A549 (cell line): Measurements from ENCODE around the gene PAIP2. TPM values are rescaled to one million over a fixed set of nuclear protein-coding genes. Genes with fewer than 3 reads are reported as not detected.

Experiments
- ATAC-seq, 2 experiments: fragments of 200-7000 bp in 1 of 2; fragments of >200 bp in 1 of 2; cut with Nextera tagmentation in 1 of 2; cut with Tn5 transposase in 1 of 2; 3 replicates each; pipeline versions ENCODE4 v1.8.0 to v1.9.1; 2018 to 2020; ENCODE audit warnings: mild to moderate bottlenecking in 1 of 2, moderate library complexity in 1 of 2
- CTCF ChIA-PET: fragments of 300-600 bp; sonication (Branson Sonifier 250); formaldehyde crosslinking; extraction: SDS; loops from one replicate; lab custom pipeline; 2021; ENCODE audit warnings: antibody characterized with exemption, inconsistent platforms; lab: Yijun Ruan, JAX
- POLR2A ChIA-PET: fragments of 350-600 bp; formaldehyde crosslinking; extraction: SDS; loops from one replicate; lab custom pipeline; 2021; ENCODE audit warnings: antibody characterized with exemption, inconsistent platforms; lab: Yijun Ruan, JAX
- DNase-seq, 2 experiments: peaks; one replicate each; pipeline versions ENCODE4 v3.0.0 to v3.0.0-alpha.2; 2011 to 2016; ENCODE audit warnings: low read depth in 1 of 2, low spot score in 1 of 2
- FAIRE-seq: peaks from 2 replicates; lab custom pipeline; 2011; peaks lifted over from hg19 to GRCh38; lab: Jason Lieb, UNC
- H3K27ac ChIP-seq, 2 experiments: fragments of >200 bp; sonication (Bioruptor Twin); formaldehyde crosslinking; 3 replicates each; pipeline ENCODE4 v1.5.1; 2016 to 2017
- H3K4me1 ChIP-seq: fragments of >200 bp; sonication (Bioruptor Twin); formaldehyde crosslinking; 3 replicates; pipeline ENCODE4 v1.6.1; 2016
- H3K4me2 ChIP-seq: fragments of >200 bp; sonication (Bioruptor Twin); formaldehyde crosslinking; 3 replicates; pipeline ENCODE4 v1.6.1; 2016
- H3K4me3 ChIP-seq: fragments of >200 bp; sonication (Bioruptor Twin); formaldehyde crosslinking; 3 replicates; pipeline ENCODE4 v1.5.1; 2016
- H3K9me3 ChIP-seq: fragments of >200 bp; sonication (Bioruptor Twin); formaldehyde crosslinking; 3 replicates; pipeline ENCODE4 v1.6.1; 2016
- BHLHE40 ChIP-seq: IDR thresholded peaks from 2 replicates; pipeline ENCODE4 v1.6.1; 2012; ENCODE audit warnings: low read depth, low read length, inconsistent platforms
- CBX8 ChIP-seq: fragments of 200-600 bp; sonication (generic); IDR thresholded peaks from 2 replicates; pipeline ENCODE4 v1.6.1; 2016
- CHD4 ChIP-seq: fragments of 200-600 bp; sonication (generic); IDR thresholded peaks from 2 replicates; pipeline ENCODE4 v1.6.1; 2016; ENCODE audit warnings: antibody characterized with exemption, mild to moderate bottlenecking, borderline replicate concordance
- EHF ChIP-seq: fragments of 250-450 bp; sonication (Bioruptor Pico); IDR thresholded peaks from 2 replicates; pipeline ENCODE4 v1.5.0; 2020; ENCODE audit warnings: mild to moderate bottlenecking
- EHMT2 ChIP-seq: fragments of 200-600 bp; sonication (generic); IDR thresholded peaks from 2 replicates; pipeline ENCODE4 v1.6.1; 2016; ENCODE audit warnings: antibody characterized with exemption, low read depth, mild to moderate bottlenecking, moderate library complexity
- ESRRA ChIP-seq: fragments of 150-350 bp; IDR thresholded peaks from 2 replicates; pipeline ENCODE4 v1.6.1; 2014; ENCODE audit warnings: mild to moderate bottlenecking, low read length, borderline replicate concordance
- FOSL2 ChIP-seq, 2 experiments: fragments of 450-650 bp in 1 of 2; fragments of >200 bp in 1 of 2; sonication (Bioruptor Twin) in 1 of 2; formaldehyde crosslinking; IDR thresholded peaks; 2 replicates each; pipeline versions ENCODE4 v1.5.0 to v1.6.1; 2016 to 2020; ENCODE audit warnings: mild to moderate bottlenecking in 1 of 2, moderate library complexity in 1 of 2
- GATA3 ChIP-seq: IDR thresholded peaks from 2 replicates; pipeline ENCODE4 v1.6.1; 2012; ENCODE audit warnings: borderline replicate concordance
- HOXA7 ChIP-seq: fragments of 250-450 bp; sonication (Bioruptor Pico); IDR thresholded peaks from 2 replicates; pipeline ENCODE4 v1.5.0; 2020; ENCODE audit warnings: mild to moderate bottlenecking, moderate library complexity
- HOXB13 ChIP-seq: fragments of 250-450 bp; sonication (Bioruptor Pico); IDR thresholded peaks from 2 replicates; pipeline ENCODE4 v1.5.0; 2020; ENCODE audit warnings: low read depth, mild to moderate bottlenecking, moderate library complexity
- JUNB ChIP-seq: fragments of >200 bp; sonication (Bioruptor Twin); formaldehyde crosslinking; IDR thresholded peaks from 2 replicates; pipeline ENCODE4 v1.6.1; 2016
- KDM1A ChIP-seq: fragments of 200-600 bp; sonication (generic); IDR thresholded peaks from 2 replicates; pipeline ENCODE4 v1.6.1; 2016; ENCODE audit warnings: low read depth, mild to moderate bottlenecking
- MAZ ChIP-seq: fragments of 150-350 bp; IDR thresholded peaks from 2 replicates; pipeline ENCODE4 v1.6.1; 2014; ENCODE audit warnings: antibody characterized with exemption, low read depth, low read length, borderline replicate concordance
- NR3C1 ChIP-seq: fragments of >200 bp; sonication (Bioruptor Twin); formaldehyde crosslinking; IDR thresholded peaks from 3 replicates; pipeline ENCODE4 v1.6.1; 2017
- POLR2AphosphoS2 ChIP-seq: conservative IDR thresholded peaks from 2 replicates; pipeline ENCODE4 v1.6.1; 2012; ENCODE audit warnings: low read length, improper control_type of control experiment, inconsistent platforms
- RCOR1 ChIP-seq: fragments of 150-350 bp; IDR thresholded peaks from 2 replicates; pipeline ENCODE4 v1.6.1; 2014; ENCODE audit warnings: antibody characterized with exemption, low read length, low read depth
- SMC3 ChIP-seq: fragments of >200 bp; sonication (Bioruptor Twin); formaldehyde crosslinking; IDR thresholded peaks from 3 replicates; pipeline ENCODE4 v1.6.1; 2018; ENCODE audit warnings: inconsistent platforms
- ZSCAN20 ChIP-seq: fragments of 250-450 bp; sonication (Bioruptor Pico); IDR thresholded peaks from 2 replicates; pipeline ENCODE4 v1.8.0; 2022; ENCODE audit warnings: mild to moderate bottlenecking, moderate library complexity
- WGBS: methylation state at CpG from one replicate; pipeline ENCODE4 v1.1.6; 2017; ENCODE audit errors: missing lambda C conversion rate; 5-methylcytosine and 5-hydroxymethylcytosine counted together
- polyA plus RNA-seq, 4 experiments: library from polyadenylated mRNA; depleted of rRNA in 3 of 4; stranded (reverse); fragments of >200 nt; fragmentation: RNase III in 1 of 4; extraction: RNeasy Plus Mini Kit Qiagen cat#74134 plus additional on column Dnase treatment in 1 of 4; gene quantifications; 2 replicates in 3 of 4; 3 replicates in 1 of 4; pipeline ENCODE4 v1.2.3, GENCODE V29; 2011 to 2017
- TF ChIP-seq, protein P1 (sequence below): IDR thresholded peaks from 2 replicates; pipeline ENCODE4 v1.6.1; 2012; ENCODE audit warnings: low read depth, borderline replicate concordance
- TF ChIP-seq, protein P2 (sequence below): fragments of >200 bp; sonication (Bioruptor Twin); formaldehyde crosslinking; IDR thresholded peaks from 3 replicates; pipeline ENCODE4 v1.6.1; 2016
- TF ChIP-seq, protein P3 (sequence below): fragments of >200 bp; sonication (Bioruptor Twin); formaldehyde crosslinking; IDR thresholded peaks from 3 replicates; pipeline ENCODE4 v1.5.1; 2016

Gene PAIP2
- polyA plus RNA-seq, 2 of the 4 experiments (the other 2 are of a cell fraction) = 109 to 128 TPM

DNA sequence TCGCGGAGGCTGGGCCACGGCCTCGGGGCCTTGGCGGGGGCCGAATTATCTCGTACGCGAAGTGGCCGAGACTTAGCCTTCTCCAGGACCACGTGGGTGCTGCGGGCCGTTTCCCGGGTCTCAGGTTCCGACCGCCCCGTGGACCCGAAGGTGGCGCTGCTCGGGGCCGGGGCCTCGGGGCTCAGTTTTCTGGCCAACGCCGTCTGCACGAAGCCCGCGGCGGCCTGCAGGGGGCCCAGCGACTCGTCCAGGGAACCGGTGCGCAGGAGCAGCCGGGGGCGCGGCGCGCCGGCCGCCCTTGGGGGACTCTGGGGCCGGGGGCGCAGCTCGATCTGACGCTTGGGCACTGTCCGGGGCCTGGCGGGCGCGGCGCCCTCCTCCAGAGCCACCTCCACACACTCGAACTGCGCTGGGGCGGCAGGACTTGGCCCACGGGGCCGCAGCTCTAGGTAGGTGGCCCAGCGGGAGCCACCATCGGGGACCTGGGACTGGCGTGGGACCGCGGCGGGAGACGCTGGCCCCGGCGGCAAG lies 52.5 kb downstream of the PAIP2 start:
- ChIA-PET POLR2A (no interaction called here), CTCF (interaction anchor here (1.5 kb wide), 1 partner anchor 13 kb away, joined by 3 read pairs; no protein-coding TSS in a partner anchor)
- WGBS = 95% methylated on average over 20 of the region's 62 CpGs
- H3K9me3 ChIP-seq = no peaks in the 10 kb centered on the region
- H3K4me2 ChIP-seq = no peak overlapping the region
- no peak overlapping the region for H3K4me3 ChIP-seq
- no peak overlapping the region for H3K27ac ChIP-seq
- no peak for DNase-seq
- TF ChIP-seq, protein P1, sequence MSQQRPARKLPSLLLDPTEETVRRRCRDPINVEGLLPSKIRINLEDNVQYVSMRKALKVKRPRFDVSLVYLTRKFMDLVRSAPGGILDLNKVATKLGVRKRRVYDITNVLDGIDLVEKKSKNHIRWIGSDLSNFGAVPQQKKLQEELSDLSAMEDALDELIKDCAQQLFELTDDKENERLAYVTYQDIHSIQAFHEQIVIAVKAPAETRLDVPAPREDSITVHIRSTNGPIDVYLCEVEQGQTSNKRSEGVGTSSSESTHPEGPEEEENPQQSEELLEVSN = no peak
- TF ChIP-seq, protein P2, sequence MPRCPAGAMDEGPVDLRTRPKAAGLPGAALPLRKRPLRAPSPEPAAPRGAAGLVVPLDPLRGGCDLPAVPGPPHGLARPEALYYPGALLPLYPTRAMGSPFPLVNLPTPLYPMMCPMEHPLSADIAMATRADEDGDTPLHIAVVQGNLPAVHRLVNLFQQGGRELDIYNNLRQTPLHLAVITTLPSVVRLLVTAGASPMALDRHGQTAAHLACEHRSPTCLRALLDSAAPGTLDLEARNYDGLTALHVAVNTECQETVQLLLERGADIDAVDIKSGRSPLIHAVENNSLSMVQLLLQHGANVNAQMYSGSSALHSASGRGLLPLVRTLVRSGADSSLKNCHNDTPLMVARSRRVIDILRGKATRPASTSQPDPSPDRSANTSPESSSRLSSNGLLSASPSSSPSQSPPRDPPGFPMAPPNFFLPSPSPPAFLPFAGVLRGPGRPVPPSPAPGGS = no peak
- TF ChIP-seq HOXB13 (CRISPR knock-in tag) = no peak
- no peak for TF ChIP-seq ZSCAN20 (CRISPR knock-in tag)
- TF ChIP-seq MAZ = no peak
- no peak for TF ChIP-seq RCOR1
- no peak for TF ChIP-seq EHF (CRISPR knock-in tag)
- TF ChIP-seq EHMT2 = no peak
- TF ChIP-seq BHLHE40 = no peak
- TF ChIP-seq ESRRA = no peak
- ATAC-seq = no peak
- H3K4me1 ChIP-seq = peaks cover 38% of the 10 kb centered on the region
- no peak for FAIRE-seq

- POLR2A ChIA-PET = interaction anchor here (1.3 kb wide), 1 partner anchor 102 kb away, joined by 4 read pairs; the partner anchor contains the start of gene MATR3
- CTCF ChIA-PET = interaction anchor here (1.1 to 1.5 kb wide), 3 partner anchors 12 to 106 kb away, joined by 3 read pairs; partner anchors contain the start of gene PAIP2
- TF ChIP-seq SMC3 = no peak
- TF ChIP-seq KDM1A = no peak
- no peak for TF ChIP-seq CBX8
- TF ChIP-seq JUNB = no peak
- no peak for TF ChIP-seq POLR2AphosphoS2
- WGBS = 92% methylated on average over 58 of the region's 76 CpGs
- Histone ChIP-seq H3K4me3 (no peak within 1 kb of the TSS), H3K27ac (no peak within 1 kb of the TSS), H3K9me3 (no peaks in the 10 kb centered on the region), H3K4me1 (peaks cover 38% of the 10 kb centered on the region), H3K4me2 (no peak within 1 kb of the TSS)
- FAIRE-seq = no peak
- DNase-seq = no peak
- no peak for ATAC-seq
These were observed 53.3 kb downstream of the PAIP2 start, which contains the start of gene PROB1 for GRCh38 chr5:139394654-139395566. Gene PROB1, minus strand, starts transcription at chr5:139395104. Its CDS starts 23 bp downstream, at chr5:139395081.

- Histone ChIP-seq H3K4me3 (no peak overlapping the region), H3K4me2 (no peak overlapping the region), H3K9me3 (no peaks in the 10 kb centered on the region), H3K4me1 (peaks cover 27% of the 10 kb centered on the region), H3K27ac (no peak overlapping the region)
- FAIRE-seq = no peak
- POLR2A ChIA-PET = interaction anchor here (1.3 kb wide), 1 partner anchor 103 kb away, joined by 4 read pairs; the partner anchor contains the start of gene MATR3
- CTCF ChIA-PET = interaction anchor here (0.6 to 1.2 kb wide), 4 partner anchors 27 to 142 kb away, joined by 3 read pairs; partner anchors contain the start of gene PAIP2
- TF ChIP-seq CHD4 (no peak), MAZ (no peak), GATA3 (no peak), FOSL2 (IDR thresholded peaks at IDR 0.05) (no peak), FOSL2 (CRISPR knock-in tag; IDR thresholded peaks at IDR 0.05) (peak; percentile 36; the same call in 1 of the 2 replicates), HOXA7 (CRISPR knock-in tag) (no peak), NR3C1 (no peak)
- TF ChIP-seq, protein P3, sequence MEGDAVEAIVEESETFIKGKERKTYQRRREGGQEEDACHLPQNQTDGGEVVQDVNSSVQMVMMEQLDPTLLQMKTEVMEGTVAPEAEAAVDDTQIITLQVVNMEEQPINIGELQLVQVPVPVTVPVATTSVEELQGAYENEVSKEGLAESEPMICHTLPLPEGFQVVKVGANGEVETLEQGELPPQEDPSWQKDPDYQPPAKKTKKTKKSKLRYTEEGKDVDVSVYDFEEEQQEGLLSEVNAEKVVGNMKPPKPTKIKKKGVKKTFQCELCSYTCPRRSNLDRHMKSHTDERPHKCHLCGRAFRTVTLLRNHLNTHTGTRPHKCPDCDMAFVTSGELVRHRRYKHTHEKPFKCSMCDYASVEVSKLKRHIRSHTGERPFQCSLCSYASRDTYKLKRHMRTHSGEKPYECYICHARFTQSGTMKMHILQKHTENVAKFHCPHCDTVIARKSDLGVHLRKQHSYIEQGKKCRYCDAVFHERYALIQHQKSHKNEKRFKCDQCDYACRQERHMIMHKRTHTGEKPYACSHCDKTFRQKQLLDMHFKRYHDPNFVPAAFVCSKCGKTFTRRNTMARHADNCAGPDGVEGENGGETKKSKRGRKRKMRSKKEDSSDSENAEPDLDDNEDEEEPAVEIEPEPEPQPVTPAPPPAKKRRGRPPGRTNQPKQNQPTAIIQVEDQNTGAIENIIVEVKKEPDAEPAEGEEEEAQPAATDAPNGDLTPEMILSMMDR = no peak
- TF ChIP-seq, all 56 proteins: peak for 1
- WGBS = 74% methylated on average over 8 of the region's 8 CpGs
- ATAC-seq = no peak
- no peak for DNase-seq
These were observed 54.4 kb downstream of the PAIP2 start for GRCh38 chr5:139395844-139396640.
